GM12874 (cell line): Measurements from ENCODE around the gene GYG2.

Experiments
- CTCF ChIP-seq: IDR thresholded peaks from 2 replicates; pipeline ENCODE4 v1.5.1; 2011; ENCODE audit warnings: low read depth, mild to moderate bottlenecking, control low read depth, low read length, moderate library complexity; ENCODE audit not compliant: insufficient read depth

GYG2 gene

GRCh38 chrX:2789569-2789968 is 39.2 kb upstream of the GYG2 start:
- TF ChIP-seq CTCF: no peak

- no peak for TF ChIP-seq CTCF
Observed at GRCh38 chrX:2793752-2794151, 35.0 kb upstream of the GYG2 start.

DNA sequence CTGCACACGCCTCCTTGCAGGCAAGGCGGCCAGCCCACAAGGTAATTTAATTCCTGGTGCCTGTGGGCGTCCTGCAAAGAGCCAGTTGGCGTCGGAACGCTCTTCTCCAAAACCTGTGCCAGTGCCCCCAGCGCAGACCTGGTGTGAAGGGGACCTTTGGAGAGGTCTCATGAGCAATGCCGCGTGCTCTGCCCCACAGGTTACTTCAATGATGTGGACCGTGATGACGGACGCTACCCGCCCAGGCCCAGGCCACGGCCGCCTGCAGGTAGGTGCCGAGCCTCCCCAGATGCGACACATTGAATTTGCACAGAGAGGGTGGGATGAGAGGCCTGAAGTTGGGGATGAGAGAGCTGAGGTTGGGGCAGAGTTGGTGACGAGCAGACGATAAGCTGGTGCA is 34.4 kb upstream of the GYG2 start:
- no peak for TF ChIP-seq CTCF

DNA sequence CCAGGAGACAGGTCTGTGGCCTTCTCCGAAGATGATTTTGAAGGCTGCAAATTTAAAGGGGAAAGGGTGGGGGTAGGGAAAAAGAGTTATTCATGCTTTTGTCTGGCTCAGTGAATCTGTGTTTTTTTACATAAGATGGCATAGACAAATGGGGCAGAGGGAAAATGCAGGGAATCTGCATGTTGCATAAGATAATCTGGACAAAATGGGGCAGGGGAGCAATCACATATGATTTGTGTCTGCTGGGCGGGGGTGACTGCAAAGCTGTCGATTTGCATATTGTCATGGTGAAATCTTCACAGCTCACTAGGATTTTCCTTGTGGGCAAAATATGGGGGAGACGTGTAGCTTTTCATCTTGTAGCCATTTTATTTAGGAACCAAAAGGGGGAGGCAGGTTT is 29.4 kb upstream of the GYG2 start:
- no peak for TF ChIP-seq CTCF

GRCh38 chrX:2801223-2801622 is 27.5 kb upstream of the GYG2 start:
- TF ChIP-seq CTCF: no peak

DNA sequence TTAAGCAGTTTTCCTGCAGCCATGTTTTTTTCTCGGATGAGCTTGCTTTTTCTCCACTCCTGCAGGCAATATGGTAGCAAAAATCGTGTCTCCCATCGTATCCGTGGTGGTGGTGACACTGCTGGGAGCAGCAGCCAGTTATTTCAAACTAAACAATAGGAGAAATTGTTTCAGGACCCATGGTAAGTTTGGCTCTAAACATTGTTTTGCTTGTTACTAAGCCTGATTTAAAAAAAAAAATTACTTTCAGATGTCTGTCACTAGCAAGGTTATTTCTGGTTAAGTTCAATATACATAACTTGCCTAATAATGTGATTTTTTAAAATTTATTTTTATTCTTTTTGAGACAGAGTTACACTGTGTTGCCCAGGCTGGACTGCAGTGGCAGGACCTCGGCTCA is 17.5 kb upstream of the GYG2 start:
- no peak for TF ChIP-seq CTCF

DNA sequence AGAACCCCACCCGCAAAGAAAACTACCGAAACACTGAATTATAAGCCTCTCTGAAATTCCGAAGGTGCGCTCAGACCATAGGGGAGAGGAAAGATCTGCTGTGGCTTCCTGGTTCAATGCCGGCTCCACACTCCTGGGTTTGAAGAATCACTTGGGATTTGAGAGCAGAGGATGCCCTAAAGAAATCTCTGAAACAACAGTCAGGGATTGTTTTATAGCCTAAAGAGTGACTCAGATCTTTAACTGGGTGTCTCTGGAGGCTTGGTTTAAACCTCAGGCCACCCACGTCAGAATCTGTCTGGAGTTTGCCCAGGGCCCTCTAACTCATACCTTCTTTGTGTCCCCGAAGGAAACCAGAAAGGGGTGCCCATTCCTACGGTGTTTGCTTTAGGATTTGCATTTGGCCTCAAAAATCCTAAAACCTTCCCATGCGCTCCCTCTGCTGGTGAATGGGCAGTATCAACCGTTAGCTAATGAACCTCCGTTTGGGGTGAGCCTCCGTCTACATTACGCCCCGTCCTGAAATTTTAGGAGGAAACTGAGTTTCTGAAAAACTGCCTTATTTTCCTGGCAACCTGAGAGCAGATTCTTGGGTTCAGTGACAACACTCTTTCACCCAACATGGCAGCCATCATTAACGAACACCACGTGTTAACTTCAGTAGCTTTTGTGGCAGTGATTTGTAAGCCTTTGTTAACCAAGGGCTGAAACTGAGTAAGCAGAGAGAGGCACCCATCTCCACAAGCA is 16.4 kb upstream of the GYG2 start:
- peak; percentile 33; the same call in 1 of the 2 replicates for TF ChIP-seq CTCF
